GM11168 (cell line): ENCODE results near the gene TARS3.

Experiments used
- in situ Hi-C: fragments of 300-500 bp; cut with MboI; formaldehyde crosslinking; loops from one replicate; pipeline ENCODE4 v1.12.0; 2022; ENCODE audit warnings: low sequenced_read_pairs; ENCODE audit not compliant: unreplicated experiment

The TARS3 gene

GRCh38 chr15:101657968-101658784 is 66.1 kb downstream of the TARS3 start:
- in situ Hi-C loops = no loop called here

- in situ Hi-C loops = no loop called here
These were observed 67.1 kb downstream of the TARS3 start for GRCh38 chr15:101657171-101657570.

DNA sequence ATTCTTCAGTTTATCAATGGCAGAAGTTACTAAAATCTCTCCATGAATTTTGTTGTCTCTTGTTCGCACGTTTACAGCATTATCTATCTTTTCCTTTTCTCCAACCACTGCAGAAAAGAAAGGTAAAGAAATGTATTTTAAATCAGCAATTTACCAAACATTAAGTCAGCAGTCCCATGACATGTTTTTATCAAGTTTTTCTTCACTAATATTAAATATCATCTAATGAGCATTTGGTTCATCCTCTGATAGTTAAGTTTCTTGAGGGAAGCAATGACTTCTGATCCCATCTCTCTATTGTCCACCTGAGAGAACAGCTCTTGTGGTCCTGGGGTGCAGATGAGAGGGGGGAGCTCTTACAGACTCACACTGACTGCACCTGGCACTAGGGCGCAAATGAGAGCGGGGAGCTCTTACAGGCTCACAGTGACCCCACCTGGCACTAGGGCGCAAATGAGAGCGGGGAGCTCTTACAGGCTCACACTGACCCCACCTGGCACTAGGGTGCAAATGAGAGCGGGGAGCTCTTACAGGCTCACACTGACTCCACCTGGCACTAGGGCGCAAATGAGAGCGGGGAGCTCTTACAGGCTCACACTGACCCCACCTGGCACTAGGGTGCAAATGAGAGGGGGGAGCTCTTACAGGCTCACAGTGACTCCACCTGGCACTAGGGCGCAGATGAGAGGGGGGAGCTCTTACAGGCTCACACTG is 69.5 kb downstream of the TARS3 start:
- in situ Hi-C loops = loop anchor here (5.0 kb wide), 1 partner anchor 357 kb away; the partner anchor contains the start of gene SNRPA1

- in situ Hi-C loops = loop anchor here (5.0 kb wide), 1 partner anchor 357 kb away; the partner anchor contains the start of gene SNRPA1
These were observed 70.1 kb downstream of the TARS3 start for GRCh38 chr15:101654171-101654570.

- in situ Hi-C loops = loop anchor here (5.0 kb wide), 1 partner anchor 356 kb away; the partner anchor contains the start of gene SNRPA1
These were observed 71.4 kb downstream of the TARS3 start for GRCh38 chr15:101652786-101653430.

- in situ Hi-C loops = loop anchor here (5.0 kb wide), 1 partner anchor 355 kb away; the partner anchor contains the start of gene SNRPA1
These were observed 72.0 kb downstream of the TARS3 start, which contains the start of gene TM2D3 for GRCh38 chr15:101652098-101652785. TM2D3 (minus strand) TSS chr15:101652381; CDS start chr15:101652361, 20 bp downstream.

DNA sequence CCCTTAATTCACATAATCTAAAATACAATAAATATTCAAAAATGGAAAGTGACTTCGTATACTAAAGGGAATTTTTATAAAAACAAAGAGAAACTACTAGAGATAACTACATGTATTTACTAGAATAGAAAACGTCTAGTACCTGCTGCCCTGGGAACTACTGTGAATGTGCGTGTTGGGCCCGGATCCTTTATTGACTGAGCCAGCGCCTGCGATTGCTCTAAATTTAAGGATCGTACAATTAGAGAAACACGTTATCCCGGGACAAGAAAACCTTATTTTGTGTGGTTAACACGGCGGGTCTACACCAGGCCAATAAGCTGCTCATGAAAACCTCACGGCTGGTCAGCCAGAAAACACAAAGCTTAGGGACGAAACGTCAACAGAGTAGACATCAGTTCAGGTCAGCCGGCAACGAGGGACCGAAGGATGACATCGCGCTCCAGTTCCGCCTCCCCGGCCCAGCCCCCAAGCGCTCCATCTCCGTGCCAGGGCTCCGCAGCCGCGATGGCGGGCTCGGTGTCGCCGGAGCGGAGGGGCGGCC is 72.6 kb downstream of the TARS3 start:
- in situ Hi-C loops = loop anchor here (5.0 kb wide), 1 partner anchor 354 kb away; the partner anchor contains the start of gene SNRPA1

GRCh38 chr15:101650145-101650544 is 74.1 kb downstream of the TARS3 start:
- in situ Hi-C loops = loop anchor here (5.0 kb wide), 1 partner anchor 353 kb away; the partner anchor contains the start of gene SNRPA1

GRCh38 chr15:101648356-101648755 is 75.9 kb downstream of the TARS3 start:
- in situ Hi-C loops = no loop called here

DNA sequence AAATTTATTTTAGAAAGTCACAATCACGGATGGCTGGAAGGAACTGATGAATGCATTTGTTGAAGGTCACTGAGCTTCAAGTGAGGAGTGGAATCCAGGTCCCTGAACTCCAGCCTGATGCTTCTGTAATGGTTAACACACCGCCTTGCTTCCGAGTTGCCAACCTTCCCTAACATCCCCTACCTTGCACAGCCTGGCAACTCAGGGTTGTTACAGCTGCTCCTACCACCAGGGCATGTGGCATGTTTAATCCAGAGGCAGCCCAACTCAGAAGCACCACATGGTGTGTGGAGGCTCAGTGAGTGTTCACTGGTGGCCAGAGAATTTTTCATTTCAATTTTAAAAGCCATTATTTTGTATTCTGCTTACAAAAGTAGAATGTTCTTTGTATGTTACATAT is 77.0 kb downstream of the TARS3 start:
- in situ Hi-C loops = no loop called here

DNA sequence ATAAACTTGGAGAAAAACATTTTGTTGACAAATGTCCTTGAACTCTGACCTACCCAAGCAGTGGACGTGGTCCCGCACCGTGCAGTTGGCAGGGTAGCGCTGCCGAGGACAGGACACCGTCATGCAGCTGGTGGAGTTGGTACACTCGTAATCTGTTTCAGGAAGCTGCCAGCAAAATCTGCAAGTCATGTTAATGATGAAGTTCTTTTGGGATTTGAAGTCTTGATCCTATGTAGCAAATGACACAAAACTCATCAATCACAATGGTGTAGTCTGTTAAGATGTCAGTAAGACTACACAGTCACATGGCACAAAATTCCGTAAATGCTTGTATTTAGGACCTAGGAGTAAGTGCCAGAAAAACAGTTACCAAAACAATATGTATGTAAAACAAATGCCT is 77.6 kb downstream of the TARS3 start:
- in situ Hi-C loops = no loop called here

DNA sequence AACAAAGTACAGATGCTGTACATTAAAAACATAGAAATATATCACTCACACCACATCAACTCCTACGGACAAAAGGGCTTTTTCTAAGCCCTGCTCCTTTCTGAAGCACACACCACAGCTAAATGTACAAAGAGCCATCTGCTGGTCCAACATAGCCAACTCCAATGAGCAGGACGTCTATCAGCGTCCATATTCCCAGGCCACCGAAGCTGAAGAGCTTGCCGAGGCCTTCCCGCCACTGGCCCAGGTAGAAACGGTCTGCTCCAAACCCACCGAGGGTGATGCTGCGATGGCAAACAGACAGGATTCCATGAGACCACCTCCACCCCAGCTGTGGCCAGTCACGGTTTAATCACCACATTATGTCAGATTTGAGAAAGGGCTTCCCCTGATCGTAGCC is 81.9 kb downstream of the TARS3 start:
- in situ Hi-C loops = no loop called here

DNA sequence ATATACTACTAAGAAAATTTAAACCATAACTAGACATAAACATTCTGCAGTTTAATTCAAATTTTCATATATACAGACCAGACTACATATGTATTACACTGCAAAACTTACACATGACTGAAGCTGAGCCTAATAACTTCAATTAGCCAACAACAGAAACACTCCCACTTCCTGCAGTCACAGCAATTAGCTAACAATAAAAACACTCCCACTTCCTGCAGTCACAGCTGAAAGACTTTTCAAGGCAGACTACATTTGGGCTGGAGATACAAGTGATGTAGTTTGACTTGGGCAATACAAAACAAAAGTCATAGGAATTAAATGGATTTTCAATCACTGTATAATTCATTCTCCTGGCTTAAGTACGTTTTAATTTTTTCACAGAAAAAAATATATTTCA is 82.4 kb downstream of the TARS3 start:
- in situ Hi-C loops = no loop called here

GRCh38 chr15:101641129-101641764 is 83.0 kb downstream of the TARS3 start:
- in situ Hi-C loops = no loop called here

GRCh38 chr15:101639667-101640066 is 84.6 kb downstream of the TARS3 start:
- in situ Hi-C loops = no loop called here

DNA sequence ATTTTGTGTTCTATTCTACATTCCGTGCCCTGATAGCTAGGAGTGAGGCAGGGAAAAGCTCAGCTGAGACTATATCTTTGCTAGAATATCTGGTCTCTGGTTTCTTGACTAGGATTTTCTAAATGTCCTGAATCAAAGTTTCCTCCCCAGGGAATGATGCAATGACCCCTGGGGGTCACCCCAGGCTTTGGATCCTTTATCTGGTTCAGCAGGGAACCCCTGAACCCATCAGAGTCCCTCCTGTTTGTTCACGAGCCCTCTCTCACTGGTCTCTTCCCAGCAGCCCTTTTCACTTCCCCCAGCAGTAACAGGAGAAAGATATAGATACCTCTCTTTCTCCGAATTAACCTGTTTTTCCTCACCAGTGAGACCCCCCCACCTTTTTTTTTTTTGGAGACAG is 86.4 kb downstream of the TARS3 start:
- in situ Hi-C loops = no loop called here

DNA sequence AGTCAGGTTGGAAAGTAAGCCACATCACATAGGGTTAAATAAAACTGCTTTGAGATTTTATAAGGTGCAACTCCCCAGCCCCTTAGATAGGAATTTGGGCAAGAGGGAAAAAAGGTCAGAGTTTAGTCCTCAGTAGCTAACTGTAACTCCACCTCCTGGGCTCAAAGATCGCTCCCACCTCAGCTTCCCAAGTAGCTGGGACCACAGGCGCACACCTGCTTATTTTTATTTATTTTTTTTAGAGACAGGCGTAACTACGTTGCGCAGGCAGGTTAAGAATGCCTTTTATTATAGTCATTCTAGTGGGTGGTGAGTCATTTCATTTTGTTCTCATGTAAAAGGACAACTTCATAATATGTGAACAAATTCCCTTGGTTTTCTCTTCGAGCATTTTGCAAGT is 86.8 kb downstream of the TARS3 start:
- in situ Hi-C loops = no loop called here

- in situ Hi-C loops = no loop called here
These were observed 87.2 kb downstream of the TARS3 start for GRCh38 chr15:101637038-101637437.
